ENCODE results near the gene ZC3H6. TPM values are rescaled to one million over a fixed set of nuclear protein-coding genes. Genes with fewer than 3 reads are reported as not detected.

ZC3H6 gene
- total RNA-seq, 4 donors from 2014 or later = 5.0 to 19.8 (median 7.3) TPM

GRCh38 chr2:112314856-112315255 is 39.5 kb downstream of the ZC3H6 start:
- H3K4me1 ChIP-seq = no peaks in the 10 kb centered on the region
- peaks cover 0 to 13% (median 0%) of the 10 kb centered on the region in 3 donors for H3K36me3 ChIP-seq
- H3K27me3 ChIP-seq = no peaks in the 10 kb centered on the region
- no peak overlapping the region for H3K27ac ChIP-seq
- no peaks in the 10 kb centered on the region for H3K9me3 ChIP-seq
- no peak overlapping the region for H3K4me3 ChIP-seq
- no peak for DNase-seq
- TF ChIP-seq POLR2A (IDR thresholded peaks at IDR 0.05) = no peak
- TF ChIP-seq CTCF (IDR thresholded peaks at IDR 0.05) = no peak

GRCh38 chr2:112317303-112318158 is 42.1 kb downstream of the ZC3H6 start:
- TF ChIP-seq POLR2A (IDR thresholded peaks at IDR 0.05) (no peak), CTCF (IDR thresholded peaks at IDR 0.05) (no peak)
- Histone ChIP-seq H3K36me3 (peaks cover 0 to 2% (median 0%) of the 10 kb centered on the region in 3 donors), H3K4me3 (no peak overlapping the region), H3K27ac (no peak overlapping the region), H3K9me3 (no peaks in the 10 kb centered on the region), H3K27me3 (no peaks in the 10 kb centered on the region), H3K4me1 (no peaks in the 10 kb centered on the region)
- no peak for DNase-seq

GRCh38 chr2:112318515-112318914 is 43.1 kb downstream of the ZC3H6 start:
- H3K4me1 ChIP-seq = no peaks in the 10 kb centered on the region
- no peak for DNase-seq
- no peak for TF ChIP-seq CTCF (IDR thresholded peaks at IDR 0.05)
- no peak for TF ChIP-seq POLR2A (IDR thresholded peaks at IDR 0.05)
- H3K27ac ChIP-seq = no peak overlapping the region
- H3K27me3 ChIP-seq = no peaks in the 10 kb centered on the region
- no peaks in the 10 kb centered on the region for H3K9me3 ChIP-seq
- H3K4me3 ChIP-seq = no peak overlapping the region
- peaks cover 0 to 5% (median 0%) of the 10 kb centered on the region in 3 donors for H3K36me3 ChIP-seq

- TF ChIP-seq CTCF (IDR thresholded peaks at IDR 0.05) = no peak
- TF ChIP-seq POLR2A (IDR thresholded peaks at IDR 0.05) = no peak
- Histone ChIP-seq H3K27me3 (no peaks in the 10 kb centered on the region), H3K4me1 (no peaks in the 10 kb centered on the region), H3K36me3 (peaks cover 0 to 24% (median 0%) of the 10 kb centered on the region in 3 donors), H3K27ac (no peak overlapping the region), H3K4me3 (no peak overlapping the region), H3K9me3 (no peaks in the 10 kb centered on the region)
- no peak for DNase-seq
Measured at GRCh38 chr2:112321375-112322320, 46.3 kb downstream of the ZC3H6 start.

GRCh38 chr2:112322919-112323318 is 47.5 kb downstream of the ZC3H6 start:
- H3K36me3 ChIP-seq = peaks cover 0 to 27% (median 0%) of the 10 kb centered on the region in 3 donors
- no peak for TF ChIP-seq POLR2A (IDR thresholded peaks at IDR 0.05)
- no peak for DNase-seq
- no peak overlapping the region for H3K4me3 ChIP-seq
- no peaks in the 10 kb centered on the region for H3K27me3 ChIP-seq
- H3K27ac ChIP-seq = no peak overlapping the region
- H3K9me3 ChIP-seq = no peaks in the 10 kb centered on the region
- H3K4me1 ChIP-seq = no peaks in the 10 kb centered on the region
